ENCODE measurements around the gene NRAP.

NRAP gene

DNA sequence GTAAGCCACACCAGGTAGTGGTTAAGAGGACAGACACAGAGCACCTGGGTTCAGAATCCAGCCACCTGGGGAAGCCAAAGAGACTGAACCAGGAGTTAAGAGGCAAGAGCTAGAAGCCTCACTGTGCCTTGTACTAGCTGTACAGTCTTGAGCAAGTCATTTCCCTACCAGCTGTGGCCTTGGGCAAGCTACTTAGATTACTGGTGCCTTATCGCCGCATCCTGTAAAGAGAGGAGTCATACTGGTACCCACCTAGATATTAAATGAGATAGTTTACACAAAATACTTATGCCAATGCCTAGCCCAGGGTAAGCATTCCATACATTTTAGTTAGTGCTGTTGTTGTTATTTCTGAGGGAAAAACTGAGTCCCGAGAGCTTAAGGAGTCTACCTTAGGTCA is 63.3 kb downstream of the NRAP start:
- Histone ChIP-seq H3K4me1 (ENCODE audit: insufficient read depth, low read length, poor library complexity, severe bottlenecking) (no peaks in the 10 kb centered on the region), H3K27me3 (ENCODE audit: insufficient read depth, low read length, poor library complexity, severe bottlenecking) (no peaks in the 10 kb centered on the region), H3K4me3 (ENCODE audit: low read length, poor library complexity, severe bottlenecking) (no peak overlapping the region), H3K9ac (ENCODE audit: low read depth, low read length, poor library complexity, severe bottlenecking) (no peak overlapping the region), H3K9me3 (ENCODE audit: insufficient read depth, low read depth, low read length) (no peaks in the 10 kb centered on the region), H3F3A (ENCODE audit: low read depth) (no peaks in the 10 kb centered on the region), H3K4me2 (ENCODE audit: low read depth, low read length, poor library complexity, severe bottlenecking) (no peak overlapping the region), H3K36me3 (ENCODE audit: insufficient read depth, low read length) (no peaks in the 10 kb centered on the region), H2AFZ (ENCODE audit: low read length) (no peak overlapping the region), H3K9me2 (replicated peaks; ENCODE audit: low read depth, low read length) (no peaks in the 10 kb centered on the region), H3K79me2 (ENCODE audit: insufficient read depth, low read length) (no peaks in the 10 kb centered on the region), H4K20me1 (ENCODE audit: insufficient read depth, low read length, poor library complexity, severe bottlenecking) (no peaks in the 10 kb centered on the region)
- no peak for TF ChIP-seq EZH2phosphoT487 (IDR thresholded peaks at IDR 0.05; ENCODE audit: borderline replicate concordance)
- TF ChIP-seq, protein P1, sequence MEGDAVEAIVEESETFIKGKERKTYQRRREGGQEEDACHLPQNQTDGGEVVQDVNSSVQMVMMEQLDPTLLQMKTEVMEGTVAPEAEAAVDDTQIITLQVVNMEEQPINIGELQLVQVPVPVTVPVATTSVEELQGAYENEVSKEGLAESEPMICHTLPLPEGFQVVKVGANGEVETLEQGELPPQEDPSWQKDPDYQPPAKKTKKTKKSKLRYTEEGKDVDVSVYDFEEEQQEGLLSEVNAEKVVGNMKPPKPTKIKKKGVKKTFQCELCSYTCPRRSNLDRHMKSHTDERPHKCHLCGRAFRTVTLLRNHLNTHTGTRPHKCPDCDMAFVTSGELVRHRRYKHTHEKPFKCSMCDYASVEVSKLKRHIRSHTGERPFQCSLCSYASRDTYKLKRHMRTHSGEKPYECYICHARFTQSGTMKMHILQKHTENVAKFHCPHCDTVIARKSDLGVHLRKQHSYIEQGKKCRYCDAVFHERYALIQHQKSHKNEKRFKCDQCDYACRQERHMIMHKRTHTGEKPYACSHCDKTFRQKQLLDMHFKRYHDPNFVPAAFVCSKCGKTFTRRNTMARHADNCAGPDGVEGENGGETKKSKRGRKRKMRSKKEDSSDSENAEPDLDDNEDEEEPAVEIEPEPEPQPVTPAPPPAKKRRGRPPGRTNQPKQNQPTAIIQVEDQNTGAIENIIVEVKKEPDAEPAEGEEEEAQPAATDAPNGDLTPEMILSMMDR (conservative IDR thresholded peaks at IDR 0.05; ENCODE audit: low read length) = no peak

DNA sequence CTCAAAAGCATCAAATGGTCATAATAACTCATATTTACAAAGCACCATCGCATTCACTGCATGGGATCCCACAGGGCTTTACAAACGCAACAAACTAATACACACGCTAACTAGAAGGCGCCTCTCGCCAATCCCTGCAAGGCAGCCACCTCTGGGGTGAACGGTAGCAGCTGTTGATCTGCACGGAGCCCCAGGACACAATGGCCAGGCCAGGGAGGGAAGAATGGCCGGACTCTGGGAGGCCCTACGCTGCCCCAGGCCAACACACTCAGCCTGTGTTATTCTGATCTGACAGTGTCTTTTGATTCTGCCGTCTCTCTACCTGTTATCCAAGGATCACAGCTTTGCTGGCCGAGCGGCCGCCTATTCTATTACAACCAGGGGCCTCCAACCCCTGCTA is 69.2 kb downstream of the NRAP start:
- Histone ChIP-seq H3F3A (ENCODE audit: low read depth) (no peaks in the 10 kb centered on the region), H3K36me3 (ENCODE audit: insufficient read depth, low read length) (no peaks in the 10 kb centered on the region), H3K9me3 (ENCODE audit: insufficient read depth, low read depth, low read length) (no peaks in the 10 kb centered on the region), H3K4me3 (ENCODE audit: low read length, poor library complexity, severe bottlenecking) (no peak overlapping the region), H3K9me2 (replicated peaks; ENCODE audit: low read depth, low read length) (no peaks in the 10 kb centered on the region), H3K4me2 (ENCODE audit: low read depth, low read length, poor library complexity, severe bottlenecking) (no peak overlapping the region), H3K4me1 (ENCODE audit: insufficient read depth, low read length, poor library complexity, severe bottlenecking) (no peaks in the 10 kb centered on the region), H3K9ac (ENCODE audit: low read depth, low read length, poor library complexity, severe bottlenecking) (no peak overlapping the region), H2AFZ (ENCODE audit: low read length) (no peak overlapping the region), H4K20me1 (ENCODE audit: insufficient read depth, low read length, poor library complexity, severe bottlenecking) (no peaks in the 10 kb centered on the region), H3K27me3 (ENCODE audit: insufficient read depth, low read length, poor library complexity, severe bottlenecking) (no peaks in the 10 kb centered on the region), H3K79me2 (ENCODE audit: insufficient read depth, low read length) (no peaks in the 10 kb centered on the region)
- TF ChIP-seq, protein P1 (conservative IDR thresholded peaks at IDR 0.05; ENCODE audit: low read length) = no peak
- no peak for TF ChIP-seq EZH2phosphoT487 (IDR thresholded peaks at IDR 0.05; ENCODE audit: borderline replicate concordance)

GRCh38 chr10:113592380-113592779 is 71.5 kb downstream of the NRAP start:
- TF ChIP-seq, protein P1 (conservative IDR thresholded peaks at IDR 0.05; ENCODE audit: low read length) = no peak
- TF ChIP-seq EZH2phosphoT487 (IDR thresholded peaks at IDR 0.05; ENCODE audit: borderline replicate concordance) = no peak
- no peak overlapping the region for H3K4me3 ChIP-seq (ENCODE audit: low read length, poor library complexity, severe bottlenecking)
- H3K27me3 ChIP-seq (ENCODE audit: insufficient read depth, low read length, poor library complexity, severe bottlenecking) = no peaks in the 10 kb centered on the region
- H3F3A ChIP-seq (ENCODE audit: low read depth) = no peaks in the 10 kb centered on the region
- H3K4me2 ChIP-seq (ENCODE audit: low read depth, low read length, poor library complexity, severe bottlenecking) = no peak overlapping the region
- H3K79me2 ChIP-seq (ENCODE audit: insufficient read depth, low read length) = no peaks in the 10 kb centered on the region
- H3K9me3 ChIP-seq (ENCODE audit: insufficient read depth, low read depth, low read length) = no peaks in the 10 kb centered on the region
- H3K9ac ChIP-seq (ENCODE audit: low read depth, low read length, poor library complexity, severe bottlenecking) = no peak overlapping the region
- no peaks in the 10 kb centered on the region for H3K9me2 ChIP-seq (replicated peaks; ENCODE audit: low read depth, low read length)
- no peaks in the 10 kb centered on the region for H4K20me1 ChIP-seq (ENCODE audit: insufficient read depth, low read length, poor library complexity, severe bottlenecking)
- H3K4me1 ChIP-seq (ENCODE audit: insufficient read depth, low read length, poor library complexity, severe bottlenecking) = no peaks in the 10 kb centered on the region
- no peak overlapping the region for H2AFZ ChIP-seq (ENCODE audit: low read length)
- no peaks in the 10 kb centered on the region for H3K36me3 ChIP-seq (ENCODE audit: insufficient read depth, low read length)
